Activated T-cell treated with anti-CD3 and anti-CD28 coated beads, Interleukin-2, amount 50 U/mL, for 24 hours (primary cell): ENCODE data around the gene RBM17.
"Not testable (repeated sequence)": the region's sequence is repeated elsewhere in the genome, so short reads cannot be mapped to it uniquely, and the experiment has no call there.

Source experiments
- DNase-seq: peaks from one replicate; pipeline ENCODE4 v3.0.0-alpha.2; 2020
- H3K27ac Mint-ChIP-seq: 2 replicates; pipeline ENCODE4 v1.8.0; 2020; ENCODE audit warnings: mild to moderate bottlenecking, mixed read lengths
- H3K27me3 Mint-ChIP-seq: 2 replicates; pipeline ENCODE4 v1.8.0; 2020; ENCODE audit warnings: mixed read lengths
- H3K36me3 Mint-ChIP-seq: 2 replicates; pipeline ENCODE4 v1.8.0; 2020; ENCODE audit warnings: low read depth, mixed read lengths
- H3K4me1 Mint-ChIP-seq: 2 replicates; pipeline ENCODE4 v1.8.0; 2020; ENCODE audit warnings: low read depth, mixed read lengths
- H3K4me3 Mint-ChIP-seq: 2 replicates; pipeline ENCODE4 v1.8.0; 2020; ENCODE audit warnings: mild to moderate bottlenecking, moderate library complexity, mixed read lengths
- H3K9me3 Mint-ChIP-seq: 2 replicates; pipeline ENCODE4 v1.8.0; 2020; ENCODE audit warnings: mixed read lengths

Gene RBM17

GRCh38 chr10:6120691-6121090 is 31.9 kb downstream of the RBM17 start:
- Mint-ChIP-seq H3K27ac (peak overlapping the region; percentile 4), H3K27me3 (no peaks in the 10 kb centered on the region), H3K9me3 (no peaks in the 10 kb centered on the region), H3K4me1 (peaks cover 30% of the 10 kb centered on the region), H3K4me3 (no peak overlapping the region), H3K36me3 (peaks cover 19% of the 10 kb centered on the region)
- no peak for DNase-seq

DNA sequence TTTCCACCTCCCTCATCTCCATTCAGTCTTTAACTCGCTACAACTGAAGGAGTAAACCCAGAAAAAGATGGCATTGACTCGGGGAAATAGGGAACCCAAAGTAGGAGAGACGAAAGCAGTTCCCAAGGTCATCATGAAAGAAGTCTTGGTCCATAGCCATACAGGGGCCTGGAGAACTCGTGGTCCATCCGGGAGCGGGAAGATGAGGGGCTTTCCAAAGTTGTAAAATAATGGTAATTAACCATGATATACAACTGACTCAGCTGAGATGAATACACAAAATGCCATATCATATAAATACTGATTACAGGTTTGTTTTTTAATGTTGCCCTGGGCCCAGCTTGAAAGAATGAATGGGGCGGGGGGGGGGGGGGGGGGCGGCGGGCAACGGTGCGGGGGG is 32.3 kb downstream of the RBM17 start:
- Mint-ChIP-seq H3K4me1 (peaks cover 32% of the 10 kb centered on the region), H3K27me3 (no peaks in the 10 kb centered on the region), H3K27ac (no peak overlapping the region), H3K4me3 (no peak overlapping the region), H3K9me3 (no peaks in the 10 kb centered on the region), H3K36me3 (peaks cover 14% of the 10 kb centered on the region)
- DNase-seq = no peak

DNA sequence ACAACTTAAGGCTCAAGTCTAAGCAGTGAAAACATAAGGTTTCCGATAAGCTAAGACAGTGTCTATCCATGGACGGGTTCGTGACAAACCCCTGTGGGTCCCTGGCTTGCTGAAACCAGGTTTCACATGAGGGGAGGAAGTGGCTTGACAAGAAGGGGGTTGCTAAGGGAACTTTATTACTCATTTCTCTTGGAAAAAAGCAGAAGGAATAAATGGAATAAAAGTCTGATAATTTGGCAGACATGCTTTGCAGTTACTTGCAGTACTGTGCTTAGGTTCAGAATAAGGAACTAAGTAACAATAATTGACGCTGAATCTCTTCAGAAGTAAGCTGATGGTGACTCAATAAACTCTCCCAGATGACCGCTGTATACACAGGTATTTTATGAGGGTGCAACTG is 34.7 kb downstream of the RBM17 start:
- H3K9me3 Mint-ChIP-seq = no peaks in the 10 kb centered on the region
- no peak overlapping the region for H3K4me3 Mint-ChIP-seq
- DNase-seq = no peak
- H3K27me3 Mint-ChIP-seq = no peaks in the 10 kb centered on the region
- H3K4me1 Mint-ChIP-seq = peaks cover 40% of the 10 kb centered on the region
- no peak overlapping the region for H3K27ac Mint-ChIP-seq
- H3K36me3 Mint-ChIP-seq = peaks cover 3% of the 10 kb centered on the region

- no peak overlapping the region for H3K4me3 Mint-ChIP-seq
- no peak overlapping the region for H3K27ac Mint-ChIP-seq
Observed at GRCh38 chr10:6124666-6125065, 35.8 kb downstream of the RBM17 start.

GRCh38 chr10:6127461-6127860 is 38.6 kb downstream of the RBM17 start:
- H3K4me1 Mint-ChIP-seq = peaks cover 52% of the 10 kb centered on the region
- not testable (repeated sequence) for H3K36me3 Mint-ChIP-seq, H3K4me3 Mint-ChIP-seq, H3K9me3 Mint-ChIP-seq, DNase-seq, H3K27ac Mint-ChIP-seq, H3K27me3 Mint-ChIP-seq

More at GRCh38 chr10:6124666-6125065, 35.8 kb downstream of the RBM17 start:
- no peaks in the 10 kb centered on the region for H3K36me3 Mint-ChIP-seq
- H3K4me1 Mint-ChIP-seq = peaks cover 45% of the 10 kb centered on the region
- peak; percentile 19 for DNase-seq
- H3K27me3 Mint-ChIP-seq = no peaks in the 10 kb centered on the region
- H3K9me3 Mint-ChIP-seq = no peaks in the 10 kb centered on the region

DNA sequence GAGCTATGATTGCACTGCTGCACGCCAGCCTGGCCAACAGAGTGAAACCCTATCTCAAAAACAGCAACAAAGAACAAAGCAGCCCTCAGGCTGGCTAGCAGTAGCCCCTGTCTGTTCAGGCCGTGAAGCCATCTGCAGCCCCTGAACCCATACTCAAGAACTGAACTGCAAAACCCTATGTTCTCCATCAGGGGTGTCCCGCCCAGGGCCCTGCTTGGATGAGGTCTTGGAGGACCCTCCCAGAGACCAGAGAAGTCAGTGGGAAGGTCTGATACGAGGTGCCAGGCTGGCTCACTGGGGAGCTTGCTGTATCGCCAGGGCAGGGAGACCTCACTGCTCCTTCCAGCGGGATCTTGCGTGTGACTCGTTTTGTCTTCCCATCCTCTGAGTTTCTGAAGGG is 39.3 kb downstream of the RBM17 start:
- H3K4me1 Mint-ChIP-seq = peaks cover 50% of the 10 kb centered on the region
- H3K27ac Mint-ChIP-seq = no peak overlapping the region
- no peak overlapping the region for H3K4me3 Mint-ChIP-seq
- H3K9me3 Mint-ChIP-seq = no peaks in the 10 kb centered on the region
- H3K36me3 Mint-ChIP-seq = no peaks in the 10 kb centered on the region
- H3K27me3 Mint-ChIP-seq = no peaks in the 10 kb centered on the region
- DNase-seq = peak; percentile 29

GRCh38 chr10:6128591-6129251 is 39.9 kb downstream of the RBM17 start:
- DNase-seq = peak; percentile 36
- Mint-ChIP-seq H3K4me3 (no peak overlapping the region), H3K9me3 (no peaks in the 10 kb centered on the region), H3K27ac (peak overlapping the region; percentile 95), H3K27me3 (no peaks in the 10 kb centered on the region), H3K36me3 (no peaks in the 10 kb centered on the region), H3K4me1 (peaks cover 44% of the 10 kb centered on the region)

GRCh38 chr10:6130848-6131470 is 42.1 kb downstream of the RBM17 start:
- Mint-ChIP-seq H3K27ac (peak overlapping the region; percentile 57), H3K4me3 (no peak overlapping the region), H3K4me1 (peaks cover 60% of the 10 kb centered on the region)

GRCh38 chr10:6133331-6134098 is 44.7 kb downstream of the RBM17 start:
- peaks cover 75% of the 10 kb centered on the region for H3K4me1 Mint-ChIP-seq
- no peak overlapping the region for H3K27ac Mint-ChIP-seq
- H3K9me3 Mint-ChIP-seq = no peaks in the 10 kb centered on the region
- H3K27me3 Mint-ChIP-seq = no peaks in the 10 kb centered on the region
- no peak overlapping the region for H3K4me3 Mint-ChIP-seq
- no peaks in the 10 kb centered on the region for H3K36me3 Mint-ChIP-seq
- no peak for DNase-seq

More at GRCh38 chr10:6130848-6131470, 42.1 kb downstream of the RBM17 start:
- DNase-seq = peak; percentile 27
- no peaks in the 10 kb centered on the region for H3K27me3 Mint-ChIP-seq
- H3K9me3 Mint-ChIP-seq = no peaks in the 10 kb centered on the region
- no peaks in the 10 kb centered on the region for H3K36me3 Mint-ChIP-seq

- H3K4me1 Mint-ChIP-seq = peaks cover 74% of the 10 kb centered on the region
- H3K27me3 Mint-ChIP-seq = no peaks in the 10 kb centered on the region
- no peak overlapping the region for H3K4me3 Mint-ChIP-seq
- DNase-seq = no peak
- peak overlapping the region; percentile 50 for H3K27ac Mint-ChIP-seq
- H3K9me3 Mint-ChIP-seq = no peaks in the 10 kb centered on the region
- H3K36me3 Mint-ChIP-seq = no peaks in the 10 kb centered on the region
Observed at GRCh38 chr10:6134099-6134823, 45.4 kb downstream of the RBM17 start.

DNA sequence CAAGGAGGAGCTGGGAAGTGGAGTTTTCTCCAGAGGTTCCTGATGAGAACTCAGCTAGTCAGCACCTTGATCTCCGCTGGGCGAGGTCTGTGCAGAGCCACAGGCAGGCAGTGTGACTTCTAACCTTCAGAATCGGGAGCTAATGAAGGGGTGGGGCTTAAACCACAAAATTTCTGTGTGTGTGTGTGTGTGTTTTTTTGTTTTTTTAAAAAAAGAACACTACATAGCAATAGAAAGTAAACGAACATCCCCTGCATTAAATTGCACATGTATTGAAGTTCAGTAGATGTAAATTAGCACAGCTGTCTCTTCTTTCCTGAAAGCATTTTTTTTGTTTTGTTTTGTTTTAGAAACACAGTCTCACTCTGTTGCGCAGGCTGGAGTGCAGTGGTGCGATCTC is 46.2 kb downstream of the RBM17 start:
- peak overlapping the region; percentile 62 for H3K4me3 Mint-ChIP-seq
- no peak for DNase-seq
- no peaks in the 10 kb centered on the region for H3K9me3 Mint-ChIP-seq
- peaks cover 73% of the 10 kb centered on the region for H3K4me1 Mint-ChIP-seq
- peak overlapping the region; percentile 98 for H3K27ac Mint-ChIP-seq
- no peaks in the 10 kb centered on the region for H3K27me3 Mint-ChIP-seq
- no peaks in the 10 kb centered on the region for H3K36me3 Mint-ChIP-seq

- no peaks in the 10 kb centered on the region for H3K27me3 Mint-ChIP-seq
- no peak for DNase-seq
- peak overlapping the region; percentile 98 for H3K27ac Mint-ChIP-seq
- H3K9me3 Mint-ChIP-seq = no peaks in the 10 kb centered on the region
- peaks cover 73% of the 10 kb centered on the region for H3K4me1 Mint-ChIP-seq
- H3K4me3 Mint-ChIP-seq = peak overlapping the region; percentile 62
- no peaks in the 10 kb centered on the region for H3K36me3 Mint-ChIP-seq
Observed at GRCh38 chr10:6135589-6136168, 46.8 kb downstream of the RBM17 start.

- peak; percentile 82 for DNase-seq
- no peaks in the 10 kb centered on the region for H3K36me3 Mint-ChIP-seq
- H3K27me3 Mint-ChIP-seq = no peaks in the 10 kb centered on the region
- H3K27ac Mint-ChIP-seq = peak overlapping the region; percentile 98
- peaks cover 73% of the 10 kb centered on the region for H3K4me1 Mint-ChIP-seq
- H3K9me3 Mint-ChIP-seq = no peaks in the 10 kb centered on the region
- peak overlapping the region; percentile 62 for H3K4me3 Mint-ChIP-seq
Observed at GRCh38 chr10:6136215-6137201, 47.7 kb downstream of the RBM17 start.
